Parathyroid adenoma (tissue), 2 donors: Measurements from ENCODE around the gene FAN1.
A peak's percentile ranks its signal among the peaks of the same experiment; 100 is the strongest.

Experiments
- H2AFZ ChIP-seq: fragments of 300-600 bp; sonication (generic); one replicate; pipeline ENCODE4 v1.7.0; 2017; ENCODE audit warnings: antibody characterized with exemption, mild to moderate bottlenecking
- H3K27ac ChIP-seq: fragments of 300-600 bp; sonication (generic); one replicate; pipeline ENCODE4 v1.7.0; 2017
- H3K27me3 ChIP-seq: fragments of 300-600 bp; sonication (generic); one replicate; pipeline ENCODE4 v1.7.0; 2017; ENCODE audit warnings: low read length; ENCODE audit not compliant: control insufficient read depth, insufficient read depth
- H3K36me3 ChIP-seq: fragments of 300-600 bp; sonication (generic); one replicate; pipeline ENCODE4 v1.7.0; 2017; ENCODE audit warnings: low read length; ENCODE audit not compliant: control insufficient read depth, insufficient read depth
- H3K4me1 ChIP-seq: fragments of 300-600 bp; sonication (generic); one replicate; pipeline ENCODE4 v1.7.0; 2017; ENCODE audit warnings: control low read depth
- H3K4me2 ChIP-seq: fragments of 300-600 bp; sonication (generic); one replicate; pipeline ENCODE4 v1.7.0; 2017; ENCODE audit warnings: low read length
- H3K4me3 ChIP-seq: fragments of 300-600 bp; sonication (generic); one replicate; pipeline ENCODE4 v1.7.0; 2017; ENCODE audit warnings: low read depth, low read length
- H3K79me2 ChIP-seq: fragments of 300-600 bp; sonication (generic); one replicate; pipeline ENCODE4 v1.7.0; 2017; ENCODE audit warnings: control low read depth
- H3K9ac ChIP-seq: fragments of 300-600 bp; sonication (generic); one replicate; pipeline ENCODE4 v1.7.0; 2017; ENCODE audit warnings: mild to moderate bottlenecking
- H3K9me3 ChIP-seq: fragments of 300-600 bp; sonication (generic); one replicate; pipeline ENCODE4 v1.7.0; 2017; ENCODE audit warnings: low read length; ENCODE audit not compliant: control insufficient read depth
- CTCF ChIP-seq: fragments of 300-600 bp; sonication (generic); IDR thresholded peaks from one replicate; pipeline ENCODE4 v1.7.0; 2017; ENCODE audit warnings: antibody characterized with exemption, mild to moderate bottlenecking
- donor health status: primary hyperparathyroidism.

FAN1 gene

DNA sequence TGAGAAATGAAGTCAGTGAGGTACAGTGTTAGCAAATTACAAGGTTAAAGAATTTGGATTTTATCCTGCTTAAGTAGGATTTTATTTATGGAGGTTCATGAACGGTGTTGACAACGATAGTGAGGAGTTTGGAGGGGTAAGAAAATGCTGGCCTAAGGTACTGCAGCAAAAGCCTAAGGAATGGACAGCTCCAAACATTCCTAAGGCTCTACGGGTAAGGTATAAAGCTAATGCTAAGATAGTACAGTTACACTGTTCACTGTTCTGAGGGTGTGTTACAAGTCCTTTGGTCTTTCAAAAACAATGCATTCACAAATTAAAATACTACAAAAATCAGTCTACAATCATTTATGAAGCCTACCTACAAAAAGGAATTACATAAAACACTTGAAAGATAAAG lies 80.4 kb downstream of the FAN1 start:
- Histone ChIP-seq H3K79me2 (peaks cover 12% of the 10 kb centered on the region), H3K9ac (no peak overlapping the region), H3K4me3 (no peak overlapping the region), H3K9me3 (no peaks in the 10 kb centered on the region), H3K4me2 (peak overlapping the region; percentile 24), H3K36me3 (no peaks in the 10 kb centered on the region), H3K27me3 (no peaks in the 10 kb centered on the region), H2AFZ (no peak overlapping the region), H3K4me1 (no peaks in the 10 kb centered on the region), H3K27ac (no peak overlapping the region)
- TF ChIP-seq CTCF: no peak

DNA sequence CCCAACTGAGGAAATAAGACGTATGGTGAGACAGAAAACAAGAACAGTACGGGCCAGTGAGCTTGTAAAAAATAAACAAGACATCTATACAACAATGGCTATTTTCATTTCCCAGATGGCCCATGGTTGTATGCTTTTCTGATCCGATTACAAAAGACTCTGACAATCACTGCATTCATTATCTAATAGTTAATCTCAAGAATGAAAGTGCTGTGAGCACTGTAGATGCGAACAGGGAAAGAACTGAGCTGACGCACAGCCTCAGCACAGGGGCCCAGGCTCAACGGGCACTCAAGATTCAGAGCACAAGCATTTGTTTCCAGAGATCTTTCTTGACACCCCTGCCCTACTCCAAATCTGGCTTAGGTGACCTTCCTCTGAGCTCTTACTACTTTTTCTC lies 80.8 kb downstream of the FAN1 start:
- Histone ChIP-seq H3K27ac (peak overlapping the region; percentile 25), H3K4me2 (peak overlapping the region; percentile 24), H3K36me3 (no peaks in the 10 kb centered on the region), H3K4me1 (no peaks in the 10 kb centered on the region), H3K9me3 (no peaks in the 10 kb centered on the region), H3K79me2 (peaks cover 10% of the 10 kb centered on the region), H3K4me3 (no peak overlapping the region), H3K27me3 (no peaks in the 10 kb centered on the region), H3K9ac (no peak overlapping the region), H2AFZ (no peak overlapping the region)
- TF ChIP-seq CTCF: no peak

GRCh38 chr15:30985081-30985531 lies 81.4 kb downstream of the FAN1 start:
- Histone ChIP-seq H3K4me2 (peak overlapping the region; percentile 24), H3K4me1 (no peaks in the 10 kb centered on the region), H3K4me3 (no peak overlapping the region), H2AFZ (no peak overlapping the region), H3K27me3 (no peaks in the 10 kb centered on the region), H3K9me3 (no peaks in the 10 kb centered on the region), H3K9ac (no peak overlapping the region), H3K27ac (peak overlapping the region; percentile 25), H3K36me3 (no peaks in the 10 kb centered on the region), H3K79me2 (peaks cover 7% of the 10 kb centered on the region)
- TF ChIP-seq CTCF: no peak

DNA sequence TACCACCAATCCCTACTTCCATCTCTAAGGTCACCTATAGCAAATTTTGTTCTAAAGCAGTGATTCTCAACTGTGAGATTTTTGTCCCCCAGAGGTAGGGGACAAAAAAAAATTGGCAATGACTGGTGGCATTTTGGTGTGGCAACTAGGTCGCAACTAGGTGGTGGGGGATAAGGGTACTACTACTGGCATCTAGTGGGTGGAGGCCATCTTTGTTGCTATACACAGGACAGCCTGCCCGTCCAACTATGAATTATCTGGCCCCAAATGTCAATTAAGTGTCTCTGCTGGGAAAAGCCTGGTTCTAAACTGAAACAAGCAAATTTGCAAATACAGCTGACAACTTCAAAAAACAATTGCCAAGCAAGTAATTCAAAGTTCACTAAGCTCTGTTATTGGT lies 86.3 kb downstream of the FAN1 start:
- no peaks in the 10 kb centered on the region for H3K9me3 ChIP-seq
- H3K4me3 ChIP-seq: peak overlapping the region; percentile 95
- no peak overlapping the region for H2AFZ ChIP-seq
- TF ChIP-seq CTCF: no peak
- no peak overlapping the region for H3K27ac ChIP-seq
- H3K36me3 ChIP-seq: no peaks in the 10 kb centered on the region
- H3K27me3 ChIP-seq: no peaks in the 10 kb centered on the region
- no peak overlapping the region for H3K9ac ChIP-seq
- peak overlapping the region; percentile 71 for H3K4me2 ChIP-seq
- no peaks in the 10 kb centered on the region for H3K79me2 ChIP-seq
- H3K4me1 ChIP-seq: no peaks in the 10 kb centered on the region

DNA sequence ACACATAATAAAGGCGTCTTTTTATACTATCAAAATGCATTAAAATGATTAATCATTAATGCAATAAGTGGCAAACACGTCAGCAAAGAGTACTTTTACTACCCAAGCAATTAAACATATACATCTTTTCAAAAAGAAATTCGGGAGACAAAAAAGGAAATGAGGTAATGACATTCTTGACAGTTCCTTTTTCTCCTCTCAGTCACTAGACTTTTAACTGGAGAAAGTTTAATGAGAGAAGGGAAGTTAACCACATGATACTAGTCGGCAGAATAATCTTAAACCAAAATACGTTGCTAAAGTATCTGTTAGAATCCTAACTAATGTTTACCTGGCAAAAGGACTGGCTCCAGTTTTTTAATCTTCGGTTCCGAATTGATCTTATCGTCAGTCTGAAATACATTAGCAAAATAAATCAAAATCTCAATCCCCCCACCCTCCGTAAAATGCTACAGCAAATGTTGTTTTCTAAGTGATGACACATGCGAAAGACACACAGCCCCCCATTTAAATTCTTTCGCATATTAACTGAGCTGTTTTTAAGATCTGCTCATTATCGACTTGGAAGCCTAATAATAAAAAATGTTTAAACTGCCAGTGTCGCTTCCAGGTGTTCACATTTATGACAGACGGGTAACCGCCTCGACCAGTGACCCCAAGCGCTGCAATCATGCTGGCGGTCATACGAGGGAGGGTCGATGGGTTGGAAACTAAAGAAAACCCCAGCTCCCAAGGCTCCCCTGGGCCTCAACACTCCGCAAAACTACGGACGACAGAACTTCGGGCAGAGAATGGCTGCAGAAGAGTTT lies 86.9 kb downstream of the FAN1 start:
- Histone ChIP-seq H3K9me3 (no peaks in the 10 kb centered on the region), H2AFZ (peak overlapping the region; percentile 88), H3K79me2 (no peaks in the 10 kb centered on the region), H3K4me3 (peak overlapping the region; percentile 95), H3K4me1 (no peaks in the 10 kb centered on the region), H3K27ac (peak overlapping the region; percentile 85), H3K9ac (peak overlapping the region; percentile 92), H3K27me3 (no peaks in the 10 kb centered on the region), H3K36me3 (no peaks in the 10 kb centered on the region), H3K4me2 (peak overlapping the region; percentile 71)
- TF ChIP-seq CTCF: no peak
